ENCODE data around the gene DNAJC21. TPM values are rescaled to one million over a fixed set of nuclear protein-coding genes. Genes with fewer than 3 reads are reported as not detected.

Gene DNAJC21
- polyA plus RNA-seq, 4 donors, result 25.5 to 45.3 (median 34.1) TPM

DNA sequence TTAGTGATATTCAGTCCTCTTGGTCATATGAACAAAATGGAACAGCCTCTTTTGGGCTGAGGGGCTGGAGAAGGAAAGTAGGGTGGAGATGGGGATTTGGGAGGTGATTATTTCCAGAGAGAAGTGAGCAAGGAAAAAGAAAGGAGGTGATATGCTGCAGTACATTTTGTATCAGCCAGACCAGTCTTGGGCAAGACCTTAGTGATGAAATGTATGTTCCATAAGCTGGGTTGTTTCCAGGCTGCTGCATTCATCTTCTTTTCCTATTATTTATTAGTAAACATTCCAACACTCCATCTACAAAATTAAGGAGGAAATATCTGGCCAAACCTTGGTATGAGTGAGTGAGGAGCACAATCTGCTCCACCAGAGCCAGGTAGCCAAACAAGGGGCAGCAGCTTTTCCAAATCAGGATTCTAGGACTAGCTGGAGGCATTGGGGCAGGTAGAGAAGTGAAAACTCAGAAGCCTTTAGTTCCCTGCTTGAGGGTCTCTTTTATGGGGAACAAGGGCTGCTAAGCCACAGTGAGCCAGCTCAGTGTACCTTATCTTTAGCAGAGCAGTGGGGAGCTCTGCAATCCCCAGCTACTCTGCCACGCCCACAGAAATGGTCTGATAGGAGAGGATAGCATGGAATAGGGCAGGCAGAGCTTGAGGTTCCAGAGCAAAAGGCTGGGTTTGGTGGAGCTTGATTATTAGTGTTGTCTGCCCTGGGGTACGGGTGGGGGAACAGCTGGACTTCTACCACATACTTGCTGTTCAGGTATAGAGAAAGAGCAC, 33.5 kb upstream of the DNAJC21 start:
- H3K27ac ChIP-seq (ENCODE audit: low read depth in 1 of 3, low read length in 2 of 3), result no peak overlapping the region
- H3K4me1 ChIP-seq (ENCODE audit: control insufficient read depth in 3 of 3, insufficient read depth in 2 of 3, low read depth in 1 of 3, low read length in 2 of 3), result peaks cover 0 to 5% (median 0%) of the 10 kb centered on the region in 3 donors
- FAIRE-seq (no peak), DNase-seq (peak; percentile 21 to 30)
- WGBS, 3 donors, result 27 to 72% (median 42%) methylated on average over 2 of the region's 2 CpGs
- no peaks in the 10 kb centered on the region for H3K9me3 ChIP-seq (ENCODE audit: control insufficient read depth in 2 of 2, insufficient read depth in 1 of 2, low read depth in 1 of 2, low read length in 1 of 2)
- H3K27me3 ChIP-seq (ENCODE audit: control insufficient read depth in 3 of 3, insufficient read depth in 3 of 3, low read length in 3 of 3), result no peaks in the 10 kb centered on the region
- no peak overlapping the region for H3K4me3 ChIP-seq (ENCODE audit: low read depth in 1 of 3, low read length in 3 of 3)
- no peaks in the 10 kb centered on the region for H3K36me3 ChIP-seq (ENCODE audit: control insufficient read depth in 3 of 3, insufficient read depth in 2 of 3, low read depth in 1 of 3, low read length in 3 of 3)

GRCh38 chr5:34897646-34898045, 31.7 kb upstream of the DNAJC21 start:
- FAIRE-seq (no peak), DNase-seq (no peak)
- H3K27me3 ChIP-seq (ENCODE audit: control insufficient read depth in 3 of 3, insufficient read depth in 3 of 3, low read length in 3 of 3), result no peaks in the 10 kb centered on the region
- H3K27ac ChIP-seq (ENCODE audit: low read depth in 1 of 3, low read length in 2 of 3), result no peak overlapping the region
- no peaks in the 10 kb centered on the region for H3K9me3 ChIP-seq (ENCODE audit: control insufficient read depth in 2 of 2, insufficient read depth in 1 of 2, low read depth in 1 of 2, low read length in 1 of 2)
- no peak overlapping the region for H3K4me3 ChIP-seq (ENCODE audit: low read depth in 1 of 3, low read length in 3 of 3)
- no peaks in the 10 kb centered on the region for H3K36me3 ChIP-seq (ENCODE audit: control insufficient read depth in 3 of 3, insufficient read depth in 2 of 3, low read depth in 1 of 3, low read length in 3 of 3)
- peaks cover 0 to 5% (median 0%) of the 10 kb centered on the region in 3 donors for H3K4me1 ChIP-seq (ENCODE audit: control insufficient read depth in 3 of 3, insufficient read depth in 2 of 3, low read depth in 1 of 3, low read length in 2 of 3)

GRCh38 chr5:34898258-34898895, 31.0 kb upstream of the DNAJC21 start:
- H3K36me3 ChIP-seq (ENCODE audit: control insufficient read depth in 3 of 3, insufficient read depth in 2 of 3, low read depth in 1 of 3, low read length in 3 of 3), result no peaks in the 10 kb centered on the region
- FAIRE-seq, result no peak
- H3K9me3 ChIP-seq (ENCODE audit: control insufficient read depth in 2 of 2, insufficient read depth in 1 of 2, low read depth in 1 of 2, low read length in 1 of 2), result no peaks in the 10 kb centered on the region
- peak; percentile 72 to 82 for DNase-seq
- H3K27ac ChIP-seq (ENCODE audit: low read depth in 1 of 3, low read length in 2 of 3), result no peak overlapping the region
- 3% methylated on average over 3 of the region's 3 CpGs for WGBS, 3 donors
- no peaks in the 10 kb centered on the region for H3K27me3 ChIP-seq (ENCODE audit: control insufficient read depth in 3 of 3, insufficient read depth in 3 of 3, low read length in 3 of 3)
- H3K4me1 ChIP-seq (ENCODE audit: control insufficient read depth in 3 of 3, insufficient read depth in 2 of 3, low read depth in 1 of 3, low read length in 2 of 3), result peaks cover 0 to 5% (median 0%) of the 10 kb centered on the region in 3 donors
- no peak overlapping the region for H3K4me3 ChIP-seq (ENCODE audit: low read depth in 1 of 3, low read length in 3 of 3)

DNA sequence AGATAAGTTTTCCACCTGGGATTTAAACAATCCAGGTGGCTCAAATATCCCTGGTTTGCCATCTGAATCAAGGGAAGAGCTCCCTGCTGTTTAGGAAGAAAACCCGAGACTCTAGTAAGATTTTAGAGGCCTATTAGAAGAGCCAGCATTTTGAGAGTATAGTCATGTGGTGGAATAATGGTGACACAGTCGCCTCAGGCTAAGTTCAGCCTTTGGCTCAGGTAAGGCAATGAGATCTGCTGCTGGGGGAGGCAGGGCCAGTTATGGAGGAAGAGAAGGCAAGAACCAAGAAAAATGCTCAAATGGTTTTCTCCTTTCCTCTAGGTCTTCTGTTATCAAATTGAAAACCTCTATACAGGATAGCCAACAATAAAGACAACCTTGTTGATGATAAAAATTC, 30.3 kb upstream of the DNAJC21 start:
- H3K9me3 ChIP-seq (ENCODE audit: control insufficient read depth in 2 of 2, insufficient read depth in 1 of 2, low read depth in 1 of 2, low read length in 1 of 2), result no peaks in the 10 kb centered on the region
- H3K27me3 ChIP-seq (ENCODE audit: control insufficient read depth in 3 of 3, insufficient read depth in 3 of 3, low read length in 3 of 3), result no peaks in the 10 kb centered on the region
- peaks cover 0 to 3% (median 0%) of the 10 kb centered on the region in 3 donors for H3K36me3 ChIP-seq (ENCODE audit: control insufficient read depth in 3 of 3, insufficient read depth in 2 of 3, low read depth in 1 of 3, low read length in 3 of 3)
- FAIRE-seq, result no peak
- 94 to 95% (median 94%) methylated on average over 2 of the region's 2 CpGs for WGBS, 3 donors
- no peak overlapping the region for H3K4me3 ChIP-seq (ENCODE audit: low read depth in 1 of 3, low read length in 3 of 3)
- H3K27ac ChIP-seq (ENCODE audit: low read depth in 1 of 3, low read length in 2 of 3), result no peak overlapping the region
- no peak for DNase-seq
- H3K4me1 ChIP-seq (ENCODE audit: control insufficient read depth in 3 of 3, insufficient read depth in 2 of 3, low read depth in 1 of 3, low read length in 2 of 3), result peaks cover 0 to 5% (median 0%) of the 10 kb centered on the region in 3 donors

DNA sequence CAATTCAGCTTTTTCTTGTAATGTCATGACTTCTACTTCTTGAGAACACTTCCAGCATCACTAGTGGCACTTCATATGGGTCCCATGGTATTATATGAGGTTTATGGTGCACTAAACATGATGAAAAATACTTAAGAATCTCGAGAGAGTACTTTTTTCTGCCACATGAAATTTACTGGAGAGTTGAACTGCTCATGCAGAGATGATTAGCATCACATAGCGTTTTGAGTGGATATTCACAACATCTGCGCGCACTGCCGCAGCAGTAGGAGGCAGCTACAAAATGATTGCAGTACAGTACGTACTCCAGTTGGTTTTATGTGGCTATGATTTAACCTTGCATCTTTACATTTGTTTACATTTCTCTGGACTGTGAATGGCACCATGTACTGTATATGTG, 28.7 kb upstream of the DNAJC21 start:
- no peak for FAIRE-seq
- no peak for DNase-seq
- Histone ChIP-seq H3K4me3 (ENCODE audit: low read depth in 1 of 3, low read length in 3 of 3) (no peak overlapping the region), H3K9me3 (ENCODE audit: control insufficient read depth in 2 of 2, insufficient read depth in 1 of 2, low read depth in 1 of 2, low read length in 1 of 2) (no peaks in the 10 kb centered on the region), H3K4me1 (ENCODE audit: control insufficient read depth in 3 of 3, insufficient read depth in 2 of 3, low read depth in 1 of 3, low read length in 2 of 3) (peaks cover 0 to 5% (median 0%) of the 10 kb centered on the region in 3 donors), H3K36me3 (ENCODE audit: control insufficient read depth in 3 of 3, insufficient read depth in 2 of 3, low read depth in 1 of 3, low read length in 3 of 3) (peaks cover 0 to 4% (median 2%) of the 10 kb centered on the region in 3 donors), H3K27me3 (ENCODE audit: control insufficient read depth in 3 of 3, insufficient read depth in 3 of 3, low read length in 3 of 3) (no peaks in the 10 kb centered on the region), H3K27ac (ENCODE audit: low read depth in 1 of 3, low read length in 2 of 3) (no peak overlapping the region)
- WGBS, 3 donors, result 87 to 90% (median 89%) methylated on average over 6 of the region's 6 CpGs

- H3K27me3 ChIP-seq (ENCODE audit: control insufficient read depth in 3 of 3, insufficient read depth in 3 of 3, low read length in 3 of 3), result no peaks in the 10 kb centered on the region
- no peak for DNase-seq
- no peaks in the 10 kb centered on the region for H3K9me3 ChIP-seq (ENCODE audit: control insufficient read depth in 2 of 2, insufficient read depth in 1 of 2, low read depth in 1 of 2, low read length in 1 of 2)
- 93 to 100% (median 96%) methylated on average over 1 of the region's 1 CpG for WGBS, 3 donors
- FAIRE-seq, result no peak
- no peaks in the 10 kb centered on the region for H3K4me1 ChIP-seq (ENCODE audit: control insufficient read depth in 3 of 3, insufficient read depth in 2 of 3, low read depth in 1 of 3, low read length in 2 of 3)
- H3K36me3 ChIP-seq (ENCODE audit: control insufficient read depth in 3 of 3, insufficient read depth in 2 of 3, low read depth in 1 of 3, low read length in 3 of 3), result peaks cover 0 to 10% (median 2%) of the 10 kb centered on the region in 3 donors
- H3K4me3 ChIP-seq (ENCODE audit: low read depth in 1 of 3, low read length in 3 of 3), result no peak overlapping the region
- no peak overlapping the region for H3K27ac ChIP-seq (ENCODE audit: low read depth in 1 of 3, low read length in 2 of 3)
Observed at GRCh38 chr5:34903260-34903659, 26.1 kb upstream of the DNAJC21 start.

GRCh38 chr5:34905564-34905963, 23.8 kb upstream of the DNAJC21 start:
- H3K27ac ChIP-seq (ENCODE audit: low read depth in 1 of 3, low read length in 2 of 3), result no peak overlapping the region
- WGBS, 3 donors, result 74 to 85% (median 85%) methylated on average over 2 of the region's 2 CpGs
- FAIRE-seq (no peak), DNase-seq (no peak)
- H3K4me3 ChIP-seq (ENCODE audit: low read depth in 1 of 3, low read length in 3 of 3), result no peak overlapping the region
- no peaks in the 10 kb centered on the region for H3K4me1 ChIP-seq (ENCODE audit: control insufficient read depth in 3 of 3, insufficient read depth in 2 of 3, low read depth in 1 of 3, low read length in 2 of 3)
- H3K9me3 ChIP-seq (ENCODE audit: control insufficient read depth in 2 of 2, insufficient read depth in 1 of 2, low read depth in 1 of 2, low read length in 1 of 2), result no peaks in the 10 kb centered on the region
- peaks cover 2 to 10% (median 4%) of the 10 kb centered on the region in 3 donors for H3K36me3 ChIP-seq (ENCODE audit: control insufficient read depth in 3 of 3, insufficient read depth in 2 of 3, low read depth in 1 of 3, low read length in 3 of 3)
- no peaks in the 10 kb centered on the region for H3K27me3 ChIP-seq (ENCODE audit: control insufficient read depth in 3 of 3, insufficient read depth in 3 of 3, low read length in 3 of 3)

- Histone ChIP-seq H3K4me1 (ENCODE audit: control insufficient read depth in 3 of 3, insufficient read depth in 2 of 3, low read depth in 1 of 3, low read length in 2 of 3) (peaks cover 0 to 12% (median 7%) of the 10 kb centered on the region in 3 donors), H3K9me3 (ENCODE audit: control insufficient read depth in 2 of 2, insufficient read depth in 1 of 2, low read depth in 1 of 2, low read length in 1 of 2) (no peaks in the 10 kb centered on the region), H3K27ac (ENCODE audit: low read depth in 1 of 3, low read length in 2 of 3) (no peak overlapping the region), H3K27me3 (ENCODE audit: control insufficient read depth in 3 of 3, insufficient read depth in 3 of 3, low read length in 3 of 3) (no peaks in the 10 kb centered on the region), H3K4me3 (ENCODE audit: low read depth in 1 of 3, low read length in 3 of 3) (no peak overlapping the region), H3K36me3 (ENCODE audit: control insufficient read depth in 3 of 3, insufficient read depth in 2 of 3, low read depth in 1 of 3, low read length in 3 of 3) (peaks cover 4 to 5% (median 4%) of the 10 kb centered on the region in 3 donors)
- 66 to 84% (median 84%) methylated on average over 2 of the region's 2 CpGs for WGBS, 3 donors
- DNase-seq (no peak), FAIRE-seq (no peak)
Observed at GRCh38 chr5:34913072-34913471, 16.3 kb upstream of the DNAJC21 start.
